Neural progenitor cell (in vitro differentiated cells): ENCODE measurements around the gene RBM19. TPM values are rescaled to one million over a fixed set of nuclear protein-coding genes. Genes with fewer than 3 reads are reported as not detected.

Experiments used
- DNase-seq: peaks from one replicate; pipeline ENCODE4 v3.0.0-alpha.2; 2016; ENCODE audit warnings: low spot score
- H2AFZ ChIP-seq: fragments of 200-600 bp; sonication (generic); replicated peaks from 2 replicates; pipeline ENCODE4 v1.6.1; 2016; ENCODE audit warnings: antibody characterized with exemption
- H3F3A ChIP-seq: fragments of 200-600 bp; sonication (generic); 2 replicates; pipeline ENCODE4 v1.6.1; 2016; ENCODE audit warnings: antibody characterized with exemption, low read depth
- H3K27ac ChIP-seq: fragments of 200-600 bp; sonication (generic); 2 replicates; pipeline ENCODE4 v1.5.1; 2016; ENCODE audit warnings: mild to moderate bottlenecking
- H3K27me3 ChIP-seq: fragments of 200-600 bp; sonication (generic); 2 replicates; pipeline ENCODE4 v1.6.1; 2016; ENCODE audit warnings: mild to moderate bottlenecking, moderate library complexity
- H3K36me3 ChIP-seq: fragments of 200-600 bp; sonication (generic); 2 replicates; pipeline ENCODE4 v1.5.1; 2016
- H3K4me1 ChIP-seq: fragments of 200-600 bp; sonication (generic); 2 replicates; pipeline ENCODE4 v1.6.1; 2016; ENCODE audit warnings: mixed run types
- H3K4me2 ChIP-seq: fragments of 200-600 bp; sonication (generic); 2 replicates; pipeline ENCODE4 v1.6.1; 2016
- H3K4me3 ChIP-seq: fragments of 200-600 bp; sonication (generic); 2 replicates; pipeline ENCODE4 v1.5.1; 2016
- H3K79me2 ChIP-seq: fragments of 200-600 bp; sonication (generic); 2 replicates; pipeline ENCODE4 v1.6.1; 2016; ENCODE audit warnings: low read depth
- H3K9ac ChIP-seq: fragments of 200-600 bp; sonication (generic); 2 replicates; pipeline ENCODE4 v1.6.1; 2016
- H3K9me3 ChIP-seq: fragments of 200-600 bp; sonication (generic); 2 replicates; pipeline ENCODE4 v1.5.1; 2016; ENCODE audit warnings: low read depth
- H4K20me1 ChIP-seq: fragments of 200-600 bp; sonication (generic); 2 replicates; pipeline ENCODE4 v1.6.1; 2016; ENCODE audit warnings: low read depth
- H3K27ac Mint-ChIP-seq: 3 replicates; pipeline ENCODE4 v1.8.0; 2021; ENCODE audit warnings: mixed read lengths
- H3K27me3 Mint-ChIP-seq: 2 replicates; pipeline ENCODE4 v1.8.0; 2022; ENCODE audit warnings: low read depth, mild to moderate bottlenecking, inconsistent platforms, moderate library complexity, mixed read lengths; ENCODE audit not compliant: insufficient read depth
- H3K36me3 Mint-ChIP-seq: 3 replicates; pipeline ENCODE4 v1.8.0; 2021; ENCODE audit warnings: mixed read lengths
- H3K4me1 Mint-ChIP-seq: 3 replicates; pipeline ENCODE4 v1.8.0; 2021; ENCODE audit warnings: mixed read lengths
- H3K4me3 Mint-ChIP-seq: 3 replicates; pipeline ENCODE4 v1.8.0; 2021; ENCODE audit warnings: mild to moderate bottlenecking, moderate library complexity, mixed read lengths
- H3K9me3 Mint-ChIP-seq: 3 replicates; pipeline ENCODE4 v1.8.0; 2020; ENCODE audit warnings: mixed read lengths
- EZH2 ChIP-seq: fragments of 200-600 bp; sonication (generic); IDR thresholded peaks from 2 replicates; pipeline ENCODE4 v1.6.1; 2017; ENCODE audit warnings: antibody characterized with exemption, mild to moderate bottlenecking, moderate library complexity
- EZH2phosphoT487 ChIP-seq: fragments of 200-600 bp; sonication (generic); IDR thresholded peaks from 2 replicates; pipeline ENCODE4 v1.6.1; 2017; ENCODE audit warnings: antibody characterized with exemption
- total RNA-seq: library from RNA; depleted of rRNA; stranded (reverse); fragments of >200 nt; gene quantifications from 2 replicates; pipeline ENCODE4 v1.2.3, GENCODE V29; 2015; ENCODE audit warnings: low replicate concordance
- TF ChIP-seq, protein P1 (sequence below): fragments of 200-600 bp; sonication (generic); IDR thresholded peaks from 2 replicates; pipeline ENCODE4 v1.5.1; 2017; ENCODE audit warnings: antibody characterized with exemption, mild to moderate bottlenecking

Gene RBM19
- total RNA-seq, 1 donor from 2014 or later, result 23.5 TPM

DNA sequence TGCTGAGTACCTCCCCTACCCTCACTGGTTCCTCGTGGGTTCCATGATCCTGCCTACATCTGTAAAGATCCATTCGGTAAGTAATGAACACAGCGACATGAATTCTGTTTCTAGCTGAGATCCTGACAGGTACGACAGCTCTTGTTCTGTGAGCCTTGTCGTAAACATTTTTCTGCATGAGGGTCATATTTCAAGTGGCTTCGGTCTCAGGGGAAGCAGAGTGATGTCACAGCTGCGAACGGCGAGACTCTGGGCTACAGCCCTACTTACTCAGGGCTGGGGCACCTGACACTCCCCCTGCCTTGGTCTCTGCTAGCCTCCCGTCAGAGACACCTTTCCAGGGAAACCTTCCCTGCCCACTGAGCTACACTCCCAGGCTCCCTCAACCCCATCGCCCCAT is 85.8 kb downstream of the RBM19 start:
- Histone ChIP-seq H3K27me3 (no peaks in the 10 kb centered on the region), H3K36me3 (no peaks in the 10 kb centered on the region), H4K20me1 (no peaks in the 10 kb centered on the region), H2AFZ (no peak overlapping the region), H3K4me1 (no peaks in the 10 kb centered on the region), H3K4me2 (no peak overlapping the region), H3K79me2 (no peaks in the 10 kb centered on the region), H3K9me3 (no peaks in the 10 kb centered on the region), H3F3A (no peaks in the 10 kb centered on the region), H3K4me3 (no peak overlapping the region), H3K27ac (no peak overlapping the region), H3K9ac (no peak overlapping the region)
- Mint-ChIP-seq H3K4me3 (no peak overlapping the region), H3K27me3 (peaks cover 5% of the 10 kb centered on the region), H3K36me3 (peaks cover 10% of the 10 kb centered on the region), H3K4me1 (peaks cover 25% of the 10 kb centered on the region), H3K9me3 (peaks cover 19% of the 10 kb centered on the region), H3K27ac (no peak overlapping the region)
- TF ChIP-seq, protein P1, sequence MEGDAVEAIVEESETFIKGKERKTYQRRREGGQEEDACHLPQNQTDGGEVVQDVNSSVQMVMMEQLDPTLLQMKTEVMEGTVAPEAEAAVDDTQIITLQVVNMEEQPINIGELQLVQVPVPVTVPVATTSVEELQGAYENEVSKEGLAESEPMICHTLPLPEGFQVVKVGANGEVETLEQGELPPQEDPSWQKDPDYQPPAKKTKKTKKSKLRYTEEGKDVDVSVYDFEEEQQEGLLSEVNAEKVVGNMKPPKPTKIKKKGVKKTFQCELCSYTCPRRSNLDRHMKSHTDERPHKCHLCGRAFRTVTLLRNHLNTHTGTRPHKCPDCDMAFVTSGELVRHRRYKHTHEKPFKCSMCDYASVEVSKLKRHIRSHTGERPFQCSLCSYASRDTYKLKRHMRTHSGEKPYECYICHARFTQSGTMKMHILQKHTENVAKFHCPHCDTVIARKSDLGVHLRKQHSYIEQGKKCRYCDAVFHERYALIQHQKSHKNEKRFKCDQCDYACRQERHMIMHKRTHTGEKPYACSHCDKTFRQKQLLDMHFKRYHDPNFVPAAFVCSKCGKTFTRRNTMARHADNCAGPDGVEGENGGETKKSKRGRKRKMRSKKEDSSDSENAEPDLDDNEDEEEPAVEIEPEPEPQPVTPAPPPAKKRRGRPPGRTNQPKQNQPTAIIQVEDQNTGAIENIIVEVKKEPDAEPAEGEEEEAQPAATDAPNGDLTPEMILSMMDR, result no peak
- TF ChIP-seq EZH2phosphoT487 (no peak), EZH2 (no peak)
- DNase-seq, result no peak

DNA sequence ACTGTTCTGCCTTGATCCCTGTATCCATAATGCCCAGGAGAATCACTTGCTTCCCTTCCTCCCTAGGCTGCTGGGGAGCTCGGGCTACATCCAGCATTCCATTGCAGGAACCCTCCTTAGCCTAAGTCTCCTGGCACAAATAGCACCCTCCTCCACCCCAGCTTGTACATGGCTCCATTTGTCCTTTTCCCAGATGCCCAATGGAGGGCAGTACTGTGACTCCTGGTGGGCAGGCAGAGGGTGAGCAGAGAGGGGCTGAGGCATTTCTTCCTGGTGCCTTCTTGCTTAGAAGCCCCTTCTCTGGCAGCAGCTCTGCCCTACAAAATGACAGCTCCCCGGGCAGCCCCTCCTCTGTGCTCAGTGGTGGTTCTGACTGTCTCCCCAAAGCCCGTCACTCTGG is 86.5 kb downstream of the RBM19 start:
- no peak overlapping the region for H3K4me3 ChIP-seq
- H3K27me3 ChIP-seq, result no peaks in the 10 kb centered on the region

DNA sequence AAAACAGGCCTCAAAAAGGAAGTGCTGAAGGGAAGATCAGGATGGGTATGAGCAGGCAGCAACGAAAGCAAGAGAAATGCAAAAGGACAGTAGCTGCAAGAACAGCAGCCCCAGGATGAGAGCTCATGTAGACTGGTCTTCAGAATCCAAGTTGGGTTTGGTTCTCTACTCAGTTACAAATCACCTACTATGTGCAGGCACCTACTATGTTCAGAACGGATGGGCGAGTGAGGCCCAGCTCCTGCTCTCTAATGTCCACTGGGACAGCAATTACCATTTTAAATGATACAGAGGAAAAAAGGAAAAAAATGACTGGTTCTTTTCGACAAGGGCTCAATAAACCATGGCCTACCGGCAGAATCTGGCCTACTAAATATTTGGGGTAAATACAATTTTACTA is 88.5 kb downstream of the RBM19 start:
- Histone ChIP-seq H3K9ac (no peak overlapping the region), H4K20me1 (no peaks in the 10 kb centered on the region), H3K4me2 (no peak overlapping the region), H3K9me3 (no peaks in the 10 kb centered on the region), H3K4me3 (no peak overlapping the region), H3K27ac (no peak overlapping the region), H3F3A (peaks cover 4% of the 10 kb centered on the region), H3K36me3 (no peaks in the 10 kb centered on the region), H3K27me3 (no peaks in the 10 kb centered on the region), H3K4me1 (peaks cover 8% of the 10 kb centered on the region), H2AFZ (no peak overlapping the region), H3K79me2 (no peaks in the 10 kb centered on the region)
- peaks cover 2% of the 10 kb centered on the region for H3K36me3 Mint-ChIP-seq
- TF ChIP-seq, protein P1, result no peak
- TF ChIP-seq EZH2phosphoT487, result no peak
- no peak for TF ChIP-seq EZH2
- no peak overlapping the region for H3K4me3 Mint-ChIP-seq
- DNase-seq, result no peak
- H3K27me3 Mint-ChIP-seq, result peaks cover 8% of the 10 kb centered on the region
- peaks cover 39% of the 10 kb centered on the region for H3K4me1 Mint-ChIP-seq
- H3K27ac Mint-ChIP-seq, result no peak overlapping the region
- H3K9me3 Mint-ChIP-seq, result no peaks in the 10 kb centered on the region

More for the DNA sequence above, 86.5 kb downstream of the RBM19 start:
- no peaks in the 10 kb centered on the region for H4K20me1 ChIP-seq
- no peaks in the 10 kb centered on the region for H3F3A ChIP-seq
- no peaks in the 10 kb centered on the region for H3K36me3 ChIP-seq
- H3K27ac ChIP-seq, result no peak overlapping the region
- no peaks in the 10 kb centered on the region for H3K4me1 ChIP-seq
- no peaks in the 10 kb centered on the region for H3K79me2 ChIP-seq
- Mint-ChIP-seq H3K9me3 (peaks cover 12% of the 10 kb centered on the region), H3K27me3 (peaks cover 8% of the 10 kb centered on the region), H3K27ac (peak overlapping the region; percentile 24), H3K4me1 (peaks cover 32% of the 10 kb centered on the region), H3K4me3 (no peak overlapping the region), H3K36me3 (peaks cover 3% of the 10 kb centered on the region)
- H2AFZ ChIP-seq, result no peak overlapping the region
- no peak overlapping the region for H3K4me2 ChIP-seq
- TF ChIP-seq EZH2phosphoT487 (no peak), EZH2 (no peak)
- TF ChIP-seq, protein P1, result no peak
- H3K9ac ChIP-seq, result no peak overlapping the region
- DNase-seq, result no peak
- H3K9me3 ChIP-seq, result no peaks in the 10 kb centered on the region

DNA sequence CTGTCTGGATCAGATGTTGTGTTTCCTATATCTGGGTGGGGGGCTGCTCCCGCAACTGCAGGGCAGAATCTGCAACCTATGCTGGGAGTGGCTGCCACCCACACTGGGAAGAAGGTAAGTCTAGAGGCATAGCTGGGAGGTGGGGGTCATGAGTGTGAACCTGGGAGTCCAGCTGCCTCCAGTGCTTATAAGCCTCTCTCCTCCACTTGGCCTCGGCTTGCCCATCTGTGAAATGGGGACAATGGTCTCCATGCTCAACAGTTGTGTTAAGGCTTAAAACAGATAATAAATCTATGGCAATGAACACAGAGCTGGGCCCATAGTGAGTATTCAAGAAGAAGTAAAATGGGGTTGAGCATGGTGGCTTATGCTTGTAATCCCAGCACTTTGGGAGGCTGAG is 90.0 kb downstream of the RBM19 start:
- H3K27me3 Mint-ChIP-seq, result peaks cover 8% of the 10 kb centered on the region

More for the DNA sequence above, 90.0 kb downstream of the RBM19 start:
- DNase-seq, result no peak
- Histone ChIP-seq H4K20me1 (no peaks in the 10 kb centered on the region), H3K79me2 (no peaks in the 10 kb centered on the region), H3K4me3 (no peak overlapping the region), H3K9ac (no peak overlapping the region), H3K4me2 (no peak overlapping the region), H3K4me1 (peaks cover 8% of the 10 kb centered on the region), H2AFZ (no peak overlapping the region), H3K9me3 (no peaks in the 10 kb centered on the region), H3K27ac (no peak overlapping the region), H3F3A (peaks cover 4% of the 10 kb centered on the region), H3K36me3 (no peaks in the 10 kb centered on the region), H3K27me3 (no peaks in the 10 kb centered on the region)
- Mint-ChIP-seq H3K9me3 (peaks cover 3% of the 10 kb centered on the region), H3K4me3 (no peak overlapping the region), H3K4me1 (peaks cover 34% of the 10 kb centered on the region), H3K27ac (no peak overlapping the region), H3K36me3 (peaks cover 5% of the 10 kb centered on the region)
- TF ChIP-seq EZH2phosphoT487 (no peak), EZH2 (no peak)
- TF ChIP-seq, protein P1, result no peak
